NCI-H226 (cell line): ENCODE results near the gene WASHC4.

Experiments used
- DNase-seq: peaks from one replicate; pipeline ENCODE4 v3.0.0-alpha.2; 2015

WASHC4 gene

GRCh38 chr12:105214670-105215375, 107.3 kb downstream of the WASHC4 start:
- DNase-seq: no peak

GRCh38 chr12:105218434-105218833, 110.9 kb downstream of the WASHC4 start:
- no peak for DNase-seq
